MM.1S (cell line): Measurements from ENCODE around the gene SQSTM1.

Experiments
- EZH2 ChIP-seq: fragments of 300-600 bp; sonication (generic); optimal IDR thresholded peaks from 2 replicates; pipeline ENCODE3; 2017; ENCODE audit warnings: low read depth, mild to moderate bottlenecking, antibody characterized with exemption, low read length, mixed read lengths
- TF ChIP-seq, protein P1 (sequence below): fragments of 300-600 bp; sonication (generic); IDR thresholded peaks from 2 replicates; pipeline ENCODE4 v1.5.1; 2016; ENCODE audit warnings: antibody characterized with exemption, low read length, mixed read lengths

DNA sequence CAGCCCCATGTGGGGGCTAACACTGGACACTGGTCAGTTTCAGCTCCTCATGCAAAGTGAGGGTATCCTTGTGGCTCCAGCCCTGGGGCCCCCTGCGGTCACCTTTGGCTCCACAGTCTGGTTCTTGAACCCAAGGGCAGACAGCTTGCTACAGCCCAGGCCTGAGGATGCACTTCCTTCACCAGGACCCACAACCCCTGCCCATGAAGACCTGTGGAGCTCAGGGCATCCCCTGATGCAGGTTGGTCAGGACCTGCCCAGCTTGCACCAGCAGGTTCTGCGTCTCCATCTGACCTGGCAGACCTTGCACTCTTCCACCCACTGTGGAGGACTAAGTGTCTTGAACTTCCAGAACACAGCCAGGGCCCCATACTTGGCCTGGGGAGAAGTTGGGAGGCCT is 41.6 kb downstream of the SQSTM1 start:
- TF ChIP-seq EZH2: no peak
- TF ChIP-seq, protein P1, sequence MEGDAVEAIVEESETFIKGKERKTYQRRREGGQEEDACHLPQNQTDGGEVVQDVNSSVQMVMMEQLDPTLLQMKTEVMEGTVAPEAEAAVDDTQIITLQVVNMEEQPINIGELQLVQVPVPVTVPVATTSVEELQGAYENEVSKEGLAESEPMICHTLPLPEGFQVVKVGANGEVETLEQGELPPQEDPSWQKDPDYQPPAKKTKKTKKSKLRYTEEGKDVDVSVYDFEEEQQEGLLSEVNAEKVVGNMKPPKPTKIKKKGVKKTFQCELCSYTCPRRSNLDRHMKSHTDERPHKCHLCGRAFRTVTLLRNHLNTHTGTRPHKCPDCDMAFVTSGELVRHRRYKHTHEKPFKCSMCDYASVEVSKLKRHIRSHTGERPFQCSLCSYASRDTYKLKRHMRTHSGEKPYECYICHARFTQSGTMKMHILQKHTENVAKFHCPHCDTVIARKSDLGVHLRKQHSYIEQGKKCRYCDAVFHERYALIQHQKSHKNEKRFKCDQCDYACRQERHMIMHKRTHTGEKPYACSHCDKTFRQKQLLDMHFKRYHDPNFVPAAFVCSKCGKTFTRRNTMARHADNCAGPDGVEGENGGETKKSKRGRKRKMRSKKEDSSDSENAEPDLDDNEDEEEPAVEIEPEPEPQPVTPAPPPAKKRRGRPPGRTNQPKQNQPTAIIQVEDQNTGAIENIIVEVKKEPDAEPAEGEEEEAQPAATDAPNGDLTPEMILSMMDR: no peak
